Measurements from ENCODE around the gene RANBP17. TPM values are rescaled to one million over a fixed set of nuclear protein-coding genes. Genes with fewer than 3 reads are reported as not detected.
"Not testable (repeated sequence)": the region's sequence is repeated elsewhere in the genome, so short reads cannot be mapped to it uniquely, and the experiment has no call there.

Gene RANBP17
- total RNA-seq: 10 to 100 TPM in 6 of 8 experiments, 1 to 10 TPM in 1, not detected in 1; 3.8 to 43.9 (median 25.5) TPM

GRCh38 chr5:170861917-170862766 lies at the start of gene RANBP17:
TSS of gene RANBP17 (plus strand) at chr5:170862018.
- peak; percentile 19 to 95 (median 93) for ATAC-seq (replicated peaks in 6 of 8)
- in situ Hi-C loops (cut with MboI; ENCODE audit: low pct_unique_long_range_greater_than_20kb in 2 of 9, low sequenced_read_pairs in 9 of 9, unreplicated experiment in 9 of 9): no loop called here
- Histone ChIP-seq H3K4me1 (replicated peaks in 1 of 2) (peaks cover 7 to 15% of the 10 kb centered on the region in 2 donors), H3K4me3 (peak within 1 kb of the TSS; percentile 69 to 100 (median 91)), H3K27ac (peak within 1 kb of the TSS; percentile 76 to 88)
- 0 to 1% (median 0%) methylated on average over 1 to 16 of the region's 102 CpGs; no CpG with 5 or more reads in 6 of the 10 experiments for WGBS, 10 experiments

GRCh38 chr5:170813231-170813630 lies 48.6 kb upstream of the RANBP17 start:
- WGBS, 10 experiments: 20 to 100% (median 52%) methylated on average over 1 to 5 of the region's 5 CpGs; no CpG with 5 or more reads in 3 of the 10 experiments
- no peak overlapping the region for H3K4me3 ChIP-seq

GRCh38 chr5:170817195-170817594 lies 44.6 kb upstream of the RANBP17 start:
- Histone ChIP-seq H3K27ac (no peak overlapping the region), H3K4me3 (no peak overlapping the region), H3K4me1 (replicated peaks in 1 of 2) (no peaks in the 10 kb centered on the region)
- in situ Hi-C loops (cut with MboI; ENCODE audit: low pct_unique_long_range_greater_than_20kb in 2 of 9, low sequenced_read_pairs in 9 of 9, unreplicated experiment in 9 of 9): loop anchor here in 1 of 9 experiments (25.0 kb wide), 1 partner anchor 520 kb away; no protein-coding TSS in a partner anchor
- ATAC-seq (replicated peaks in 6 of 8): no peak
- WGBS, 10 experiments: 0 to 100% (median 53%) methylated on average over 1 to 3 of the region's 3 CpGs; no CpG with 5 or more reads in 2 of the 10 experiments

More at GRCh38 chr5:170813231-170813630, 48.6 kb upstream of the RANBP17 start:
- in situ Hi-C loops (cut with MboI; ENCODE audit: low pct_unique_long_range_greater_than_20kb in 2 of 9, low sequenced_read_pairs in 9 of 9, unreplicated experiment in 9 of 9): loop anchor here in 1 of 9 experiments (25.0 kb wide), 1 partner anchor 524 kb away; no protein-coding TSS in a partner anchor
- no peak for ATAC-seq (replicated peaks in 6 of 8)
- no peak overlapping the region for H3K27ac ChIP-seq
- no peaks in the 10 kb centered on the region for H3K4me1 ChIP-seq (replicated peaks in 1 of 2)

- Histone ChIP-seq H3K27ac (no peak overlapping the region), H3K4me1 (replicated peaks in 1 of 2) (no peaks in the 10 kb centered on the region), H3K4me3 (no peak overlapping the region)
- no peak for ATAC-seq (replicated peaks in 6 of 8)
- WGBS, 10 experiments: 0 to 100% (median 65%) methylated on average over 1 of the region's 1 CpG; no CpG with 5 or more reads in 4 of the 10 experiments
- in situ Hi-C loops (cut with MboI; ENCODE audit: low pct_unique_long_range_greater_than_20kb in 2 of 9, low sequenced_read_pairs in 9 of 9, unreplicated experiment in 9 of 9): loop anchor here in 1 of 9 experiments (25.0 kb wide), 1 partner anchor 519 kb away; no protein-coding TSS in a partner anchor
Measured at GRCh38 chr5:170818232-170818631, 43.6 kb upstream of the RANBP17 start.

- Histone ChIP-seq H3K4me3 (no peak overlapping the region), H3K4me1 (replicated peaks in 1 of 2) (no peaks in the 10 kb centered on the region), H3K27ac (no peak overlapping the region)
- no peak for ATAC-seq (replicated peaks in 6 of 8)
- in situ Hi-C loops (cut with MboI; ENCODE audit: low pct_unique_long_range_greater_than_20kb in 2 of 9, low sequenced_read_pairs in 9 of 9, unreplicated experiment in 9 of 9): loop anchor here in 1 of 9 experiments (25.0 kb wide), 1 partner anchor 517 kb away; no protein-coding TSS in a partner anchor
Measured at GRCh38 chr5:170819824-170820223, 42.0 kb upstream of the RANBP17 start.

- H3K4me1 ChIP-seq (replicated peaks in 1 of 2): no peaks in the 10 kb centered on the region
- no peak overlapping the region for H3K4me3 ChIP-seq
- no peak overlapping the region for H3K27ac ChIP-seq
- no peak for ATAC-seq (replicated peaks in 6 of 8)
- in situ Hi-C loops (cut with MboI; ENCODE audit: low pct_unique_long_range_greater_than_20kb in 2 of 9, low sequenced_read_pairs in 9 of 9, unreplicated experiment in 9 of 9): loop anchor here in 1 of 9 experiments (25.0 kb wide), 1 partner anchor 516 kb away; no protein-coding TSS in a partner anchor
- 38 to 100% (median 83%) methylated on average over 1 to 4 of the region's 4 CpGs; no CpG with 5 or more reads in 1 of the 10 experiments for WGBS, 10 experiments
Measured at GRCh38 chr5:170821257-170821800, 40.5 kb upstream of the RANBP17 start.

- no peak overlapping the region for H3K4me3 ChIP-seq
- 0 to 62% (median 25%) methylated on average over 1 to 2 of the region's 2 CpGs; no CpG with 5 or more reads in 6 of the 10 experiments for WGBS, 10 experiments
Measured at GRCh38 chr5:170826117-170826516, 35.7 kb upstream of the RANBP17 start.

GRCh38 chr5:170832241-170832640 lies 29.6 kb upstream of the RANBP17 start:
- no peak for ATAC-seq (replicated peaks in 6 of 8)
- WGBS, 10 experiments: 0 to 100% (median 70%) methylated on average over 1 to 6 of the region's 7 CpGs; no CpG with 5 or more reads in 1 of the 10 experiments
- H3K4me3 ChIP-seq: no peak overlapping the region
- in situ Hi-C loops (cut with MboI; ENCODE audit: low pct_unique_long_range_greater_than_20kb in 2 of 9, low sequenced_read_pairs in 9 of 9, unreplicated experiment in 9 of 9): no loop called here
- no peak overlapping the region for H3K27ac ChIP-seq
- no peaks in the 10 kb centered on the region for H3K4me1 ChIP-seq (replicated peaks in 1 of 2)

More at GRCh38 chr5:170826117-170826516, 35.7 kb upstream of the RANBP17 start:
- in situ Hi-C loops (cut with MboI; ENCODE audit: low pct_unique_long_range_greater_than_20kb in 2 of 9, low sequenced_read_pairs in 9 of 9, unreplicated experiment in 9 of 9): no loop called here
- no peaks in the 10 kb centered on the region for H3K4me1 ChIP-seq (replicated peaks in 1 of 2)
- H3K27ac ChIP-seq: no peak overlapping the region
- ATAC-seq (replicated peaks in 6 of 8): no peak

- ATAC-seq (replicated peaks in 6 of 8); H3K27ac ChIP-seq; H3K4me3 ChIP-seq; H3K4me1 ChIP-seq (replicated peaks in 1 of 2); in situ Hi-C loops (cut with MboI; ENCODE audit: low pct_unique_long_range_greater_than_20kb in 2 of 9, low sequenced_read_pairs in 9 of 9, unreplicated experiment in 9 of 9): not testable (repeated sequence)
- WGBS, 10 experiments: 16 to 100% (median 59%) methylated on average over 1 to 2 of the region's 2 CpGs; no CpG with 5 or more reads in 4 of the 10 experiments
Measured at GRCh38 chr5:170833981-170834380, 27.8 kb upstream of the RANBP17 start.

GRCh38 chr5:170836226-170836625 lies 25.6 kb upstream of the RANBP17 start:
- 14 to 100% (median 79%) methylated on average over 1 to 4 of the region's 4 CpGs; no CpG with 5 or more reads in 2 of the 10 experiments for WGBS, 10 experiments
- H3K4me1 ChIP-seq (replicated peaks in 1 of 2): no peaks in the 10 kb centered on the region
- H3K27ac ChIP-seq: no peak overlapping the region
- no peak overlapping the region for H3K4me3 ChIP-seq
- ATAC-seq (replicated peaks in 6 of 8): no peak
- in situ Hi-C loops (cut with MboI; ENCODE audit: low pct_unique_long_range_greater_than_20kb in 2 of 9, low sequenced_read_pairs in 9 of 9, unreplicated experiment in 9 of 9): no loop called here

GRCh38 chr5:170843870-170844269 lies 17.9 kb upstream of the RANBP17 start:
- WGBS, 10 experiments: 0 to 86% (median 80%) methylated on average over 1 to 2 of the region's 2 CpGs; no CpG with 5 or more reads in 3 of the 10 experiments
- no peaks in the 10 kb centered on the region for H3K4me1 ChIP-seq (replicated peaks in 1 of 2)
- no peak for ATAC-seq (replicated peaks in 6 of 8)
- H3K4me3 ChIP-seq: no peak overlapping the region
- in situ Hi-C loops (cut with MboI; ENCODE audit: low pct_unique_long_range_greater_than_20kb in 2 of 9, low sequenced_read_pairs in 9 of 9, unreplicated experiment in 9 of 9): no loop called here
- H3K27ac ChIP-seq: no peak overlapping the region

- 59 to 100% (median 83%) methylated on average over 1 to 2 of the region's 2 CpGs; no CpG with 5 or more reads in 6 of the 10 experiments for WGBS, 10 experiments
- H3K27ac ChIP-seq: no peak overlapping the region
- no peak for ATAC-seq (replicated peaks in 6 of 8)
- H3K4me3 ChIP-seq: no peak overlapping the region
- H3K4me1 ChIP-seq (replicated peaks in 1 of 2): no peaks in the 10 kb centered on the region
- in situ Hi-C loops (cut with MboI; ENCODE audit: low pct_unique_long_range_greater_than_20kb in 2 of 9, low sequenced_read_pairs in 9 of 9, unreplicated experiment in 9 of 9): no loop called here
Measured at GRCh38 chr5:170844651-170845050, 17.2 kb upstream of the RANBP17 start.

GRCh38 chr5:170846416-170846815 lies 15.4 kb upstream of the RANBP17 start:
- no peaks in the 10 kb centered on the region for H3K4me1 ChIP-seq (replicated peaks in 1 of 2)
- no peak overlapping the region for H3K27ac ChIP-seq
- no peak for ATAC-seq (replicated peaks in 6 of 8)
- in situ Hi-C loops (cut with MboI; ENCODE audit: low pct_unique_long_range_greater_than_20kb in 2 of 9, low sequenced_read_pairs in 9 of 9, unreplicated experiment in 9 of 9): no loop called here
- no peak overlapping the region for H3K4me3 ChIP-seq
